Spleen (tissue), 11 donors: ENCODE measurements around the gene CYB561D2. TPM values are rescaled to one million over a fixed set of nuclear protein-coding genes. Genes with fewer than 3 reads are reported as not detected.
A peak's percentile ranks its signal among the peaks of the same experiment; 100 is the strongest.
"Not testable (repeated sequence)": the region's sequence is repeated elsewhere in the genome, so short reads cannot be mapped to it uniquely, and the experiment has no call there.

ENCODE experiments used
- DNase-seq: peaks from one replicate; pipeline ENCODE4 v3.0.0-alpha.2; 2020
- H3K27ac ChIP-seq, 8 donors: fragments of 200-600 bp; sonication (generic) in 7 of 8; 1 replicate in 4 of 8; 2 replicates in 4 of 8; pipeline versions ENCODE4 v1.5.0 to v1.8.0; 2016 to 2021; ENCODE audit warnings: inconsistent platforms in 4 of 8, mild to moderate bottlenecking in 4 of 8, moderate library complexity in 1 of 8
- H3K27me3 ChIP-seq, 7 donors: fragments of 200-600 bp; sonication (generic) in 6 of 7; replicated peaks in 1 of 7; 1 replicate in 4 of 7; 2 replicates in 3 of 7; pipeline versions ENCODE4 v1.5.0 to v1.8.0; 2016 to 2021; ENCODE audit warnings: inconsistent platforms in 3 of 7, mild to moderate bottlenecking in 1 of 7
- H3K36me3 ChIP-seq, 6 donors: fragments of 200-600 bp; sonication (generic) in 5 of 6; 1 replicate in 4 of 6; 2 replicates in 2 of 6; pipeline versions ENCODE4 v1.5.0 to v1.8.0; 2016 to 2021; ENCODE audit warnings: inconsistent platforms in 2 of 6
- H3K4me1 ChIP-seq, 6 donors: fragments of 200-600 bp; sonication (generic) in 5 of 6; 1 replicate in 3 of 6; 2 replicates in 3 of 6; pipeline versions ENCODE4 v1.5.0 to v1.8.0; 2016 to 2021; ENCODE audit warnings: inconsistent platforms in 3 of 6
- H3K4me3 ChIP-seq, 8 donors: fragments of 200-600 bp; sonication (generic) in 7 of 8; 1 replicate in 4 of 8; 2 replicates in 4 of 8; pipeline versions ENCODE4 v1.5.0 to v1.8.0; 2016 to 2021; ENCODE audit warnings: inconsistent platforms in 4 of 8, mild to moderate bottlenecking in 4 of 8, moderate library complexity in 2 of 8
- H3K9me3 ChIP-seq, 8 donors: fragments of 200-600 bp; sonication (generic) in 7 of 8; 1 replicate in 4 of 8; 2 replicates in 4 of 8; pipeline versions ENCODE4 v1.5.0 to v1.8.0; 2016 to 2021; ENCODE audit warnings: inconsistent platforms in 4 of 8
- CTCF ChIP-seq, 11 experiments: fragments of 200-600 bp in 7 of 11; fragments of 450-650 bp in 4 of 11; sonication (generic) in 4 of 11; IDR thresholded peaks in 8 of 11; conservative IDR thresholded peaks in 3 of 11; 1 replicate in 7 of 11; 2 replicates in 4 of 11; pipeline versions ENCODE4 v1.4.0 to v1.8.0; 2016 to 2021; ENCODE audit warnings: antibody characterized with exemption in 11 of 11, inconsistent platforms in 4 of 11, mild to moderate bottlenecking in 1 of 11
- POLR2A ChIP-seq, 3 donors: fragments of 450-650 bp; IDR thresholded peaks; one replicate each; pipeline ENCODE4 v1.5.1; 2017; ENCODE audit warnings: antibody characterized with exemption in 3 of 3, mild to moderate bottlenecking in 1 of 3
- POLR2AphosphoS5 ChIP-seq, 3 donors: sonication (generic); formaldehyde crosslinking; IDR thresholded peaks; one replicate each; pipeline ENCODE4 v1.5.1; 2017; ENCODE audit warnings: antibody characterized with exemption in 3 of 3
- WGBS, 5 donors: extraction: QIAGEN DNeasy Blood & Tissue Kit in 3 of 5; methylation state at CpG; one replicate each; pipeline versions ENCODE4 v1.1.5 to v1.1.7; 2013 to 2018; 5-methylcytosine and 5-hydroxymethylcytosine counted together
- intact Hi-C: fragments of 100-400 bp; cut with DNase I; formaldehyde crosslinking; loops from one replicate; pipeline ENCODE4 v1.15.0; 2023; ENCODE audit warnings: low total_unique reads
- polyA plus RNA-seq, 3 donors: library from polyadenylated mRNA; stranded (reverse); fragments of 200-250 nt; gene quantifications; one replicate each; pipeline ENCODE4 v1.2.1, GENCODE V29; 2013
- total RNA-seq, 7 donors: library from RNA; depleted of rRNA in 3 of 7; stranded (reverse); fragments of >200 nt in 3 of 7; fragmentation: NEBNext Ultra II Directional in 4 of 7; extraction: Animal tissue kit (Norgen Biotek cat#: 25700) in 4 of 7; gene quantifications; one replicate each; pipeline versions ENCODE4 v1.1.0 to v1.2.1, GENCODE V29; 2016 to 2021
- donor health status: healthy with polysubstance abuse.
- donor health status: DM: no; HTN: no; CAD: no; lungs with moderate emphysema.
- donor health status: DM: no; HTN: no; CAD: no.
- donor health status: Bipolar disorder and iron deficiency.
- donor health status: healthy.
- donor health status: DM: no; HTN: no; CAD: no.
- donor health status: DM: yes; HTN: yes; CAD: no.

Gene CYB561D2
- total and polyA plus RNA-seq, 10 donors = 18.7 to 35.2 (median 26.4) TPM

- intact Hi-C loops = no loop called here
- TF ChIP-seq CTCF (IDR thresholded peaks at IDR 0.05 in 8 of 11, conservative IDR thresholded peaks at IDR 0.05 in 3 of 11) (no peak), POLR2AphosphoS5 (IDR thresholded peaks at IDR 0.05) (peak in 1 of 3 donors; percentile 51)
- no peak for DNase-seq
- H3K27ac ChIP-seq = peak overlapping the region in 4 of 8 donors; percentile 3 to 38 (median 20)
- peaks cover 0 to 20% (median 14%) of the 10 kb centered on the region in 8 donors for H3K9me3 ChIP-seq
- peaks cover 7 to 62% (median 32%) of the 10 kb centered on the region in 6 donors for H3K4me1 ChIP-seq
- peaks cover 0 to 19% (median 3%) of the 10 kb centered on the region in 6 donors for H3K36me3 ChIP-seq
- H3K4me3 ChIP-seq = no peak overlapping the region
- H3K27me3 ChIP-seq = no peaks in the 10 kb centered on the region
Observed at GRCh38 chr3:50304601-50305000, 46.1 kb upstream of the CYB561D2 start.

GRCh38 chr3:50312041-50312440 lies 38.6 kb upstream of the CYB561D2 start:
- intact Hi-C loops, H3K27me3 ChIP-seq, DNase-seq: not testable (repeated sequence)
- H3K9me3 ChIP-seq = peaks cover 0 to 20% (median 14%) of the 10 kb centered on the region in 8 donors
- H3K36me3 ChIP-seq = peaks cover 0 to 46% (median 3%) of the 10 kb centered on the region in 6 donors
- peak overlapping the region in 6 of 8 donors; percentile 14 to 64 (median 36) for H3K4me3 ChIP-seq
- H3K4me1 ChIP-seq = peaks cover 6 to 49% (median 26%) of the 10 kb centered on the region in 6 donors
- 80 to 97% (median 83%) methylated on average over 6 to 32 of the region's 32 CpGs; no CpG with 5 or more reads in 1 of the 5 donors for WGBS, 5 donors
- H3K27ac ChIP-seq = peak overlapping the region in 6 of 8 donors; percentile 43 to 88 (median 82)

- Histone ChIP-seq H3K27me3 (no peaks in the 10 kb centered on the region), H3K4me3 (peak overlapping the region in 1 of 8 donors; percentile 11), H3K9me3 (no peaks in the 10 kb centered on the region), H3K27ac (peak overlapping the region in 6 of 8 donors; percentile 6 to 93 (median 47)), H3K4me1 (peaks cover 6 to 72% (median 47%) of the 10 kb centered on the region in 6 donors), H3K36me3 (peaks cover 2 to 53% (median 20%) of the 10 kb centered on the region in 6 donors)
- TF ChIP-seq POLR2A (IDR thresholded peaks at IDR 0.05) = no peak
- peak in 1 of 3 donors; percentile 44 for TF ChIP-seq POLR2AphosphoS5 (IDR thresholded peaks at IDR 0.05)
- no peak for DNase-seq
- intact Hi-C loops = no loop called here
- 56 to 85% (median 77%) methylated on average over 3 of the region's 3 CpGs for WGBS, 5 donors
Observed at GRCh38 chr3:50314342-50314741, 36.3 kb upstream of the CYB561D2 start.

GRCh38 chr3:50314816-50315215 lies 35.8 kb upstream of the CYB561D2 start:
- no peak for DNase-seq
- peaks cover 2 to 53% (median 24%) of the 10 kb centered on the region in 6 donors for H3K36me3 ChIP-seq
- 91 to 96% (median 91%) methylated on average over 4 of the region's 4 CpGs for WGBS, 5 donors
- TF ChIP-seq POLR2AphosphoS5 (IDR thresholded peaks at IDR 0.05) (peak in 2 of 3 donors; percentile 48 to 67), POLR2A (IDR thresholded peaks at IDR 0.05) (no peak), CTCF (IDR thresholded peaks at IDR 0.05 in 8 of 11, conservative IDR thresholded peaks at IDR 0.05 in 3 of 11) (no peak)
- no peaks in the 10 kb centered on the region for H3K27me3 ChIP-seq
- H3K4me3 ChIP-seq = peak overlapping the region in 1 of 8 donors; percentile 11
- H3K4me1 ChIP-seq = peaks cover 6 to 73% (median 49%) of the 10 kb centered on the region in 6 donors
- H3K9me3 ChIP-seq = no peaks in the 10 kb centered on the region
- intact Hi-C loops = no loop called here
- peak overlapping the region in 5 of 8 donors; percentile 13 to 93 (median 50) for H3K27ac ChIP-seq

- H3K4me1 ChIP-seq = peaks cover 6 to 79% (median 57%) of the 10 kb centered on the region in 6 donors
- peak; percentile 36 to 80 (median 76) for TF ChIP-seq POLR2AphosphoS5 (IDR thresholded peaks at IDR 0.05)
- no peak for TF ChIP-seq CTCF (IDR thresholded peaks at IDR 0.05 in 8 of 11, conservative IDR thresholded peaks at IDR 0.05 in 3 of 11)
- TF ChIP-seq POLR2A (IDR thresholded peaks at IDR 0.05) = no peak
- H3K27ac ChIP-seq = peak overlapping the region in 6 of 8 donors; percentile 32 to 96 (median 94)
- peaks cover 2 to 65% (median 25%) of the 10 kb centered on the region in 6 donors for H3K36me3 ChIP-seq
- H3K27me3 ChIP-seq = no peaks in the 10 kb centered on the region
- WGBS, 5 donors = 58 to 66% (median 61%) methylated on average over 6 to 9 of the region's 9 CpGs
- H3K4me3 ChIP-seq = peak overlapping the region in 7 of 8 donors; percentile 83 to 97 (median 91)
- no peaks in the 10 kb centered on the region for H3K9me3 ChIP-seq
- intact Hi-C loops = no loop called here
- DNase-seq = peak; percentile 85
Observed at GRCh38 chr3:50316657-50317242, 33.9 kb upstream of the CYB561D2 start.
